Type B pancreatic cell (in vitro differentiated cells): ENCODE measurements around the gene SLC38A6. TPM values are rescaled to one million over a fixed set of nuclear protein-coding genes. Genes with fewer than 3 reads are reported as not detected.
"Not testable (repeated sequence)": the region's sequence is repeated elsewhere in the genome, so short reads cannot be mapped to it uniquely, and the experiment has no call there.

Experiments used
- DNase-seq: peaks from one replicate; pipeline ENCODE4 v3.0.0; 2021; ENCODE audit warnings: mixed read lengths; ENCODE audit not compliant: unreplicated experiment; ENCODE audit errors: extremely low spot score
- H3K27ac Mint-ChIP-seq: 2 replicates; pipeline ENCODE4 v1.8.0; 2021; ENCODE audit warnings: mild to moderate bottlenecking, mixed read lengths
- H3K27me3 Mint-ChIP-seq: 2 replicates; pipeline ENCODE4 v1.8.0; 2021; ENCODE audit warnings: mixed read lengths
- H3K36me3 Mint-ChIP-seq: 2 replicates; pipeline ENCODE4 v1.8.0; 2021; ENCODE audit warnings: mixed read lengths
- H3K4me1 Mint-ChIP-seq: one replicate; pipeline ENCODE4 v1.8.0; 2021; ENCODE audit warnings: mixed read lengths; ENCODE audit not compliant: unreplicated experiment
- H3K4me3 Mint-ChIP-seq: 2 replicates; pipeline ENCODE4 v1.8.0; 2021; ENCODE audit warnings: mild to moderate bottlenecking, mixed read lengths
- H3K9me3 Mint-ChIP-seq: 2 replicates; pipeline ENCODE4 v1.8.0; 2021; ENCODE audit warnings: mixed read lengths
- CTCF ChIP-seq: fragments of 200-600 bp; sonication (generic); conservative IDR thresholded peaks from 2 replicates; pipeline ENCODE4 v1.5.0; 2021; ENCODE audit warnings: antibody characterized with exemption, mild to moderate bottlenecking
- total RNA-seq: library from RNA; stranded (reverse); gene quantifications from 2 replicates; pipeline ENCODE4 v1.2.1, GENCODE V29; 2021; ENCODE audit warnings: low replicate concordance

Gene SLC38A6
- total RNA-seq, 1 donor from 2014 or later = 19.1 TPM

- no peak for DNase-seq
- no peaks in the 10 kb centered on the region for H3K4me1 Mint-ChIP-seq
- no peak for TF ChIP-seq CTCF
- H3K4me3 Mint-ChIP-seq = no peak overlapping the region
- H3K27ac Mint-ChIP-seq = no peak overlapping the region
- no peaks in the 10 kb centered on the region for H3K27me3 Mint-ChIP-seq
- H3K9me3 Mint-ChIP-seq = no peaks in the 10 kb centered on the region
- H3K36me3 Mint-ChIP-seq = peaks cover 6% of the 10 kb centered on the region
These were observed 107.0 kb downstream of the SLC38A6 start for GRCh38 chr14:61088081-61088480.

- no peak for TF ChIP-seq CTCF
- no peak for DNase-seq
- no peak overlapping the region for H3K27ac Mint-ChIP-seq
- no peaks in the 10 kb centered on the region for H3K27me3 Mint-ChIP-seq
- H3K4me3 Mint-ChIP-seq = no peak overlapping the region
- no peaks in the 10 kb centered on the region for H3K4me1 Mint-ChIP-seq
- H3K36me3 Mint-ChIP-seq = peaks cover 3% of the 10 kb centered on the region
- H3K9me3 Mint-ChIP-seq = no peaks in the 10 kb centered on the region
These were observed 108.2 kb downstream of the SLC38A6 start for GRCh38 chr14:61089126-61089750.

DNA sequence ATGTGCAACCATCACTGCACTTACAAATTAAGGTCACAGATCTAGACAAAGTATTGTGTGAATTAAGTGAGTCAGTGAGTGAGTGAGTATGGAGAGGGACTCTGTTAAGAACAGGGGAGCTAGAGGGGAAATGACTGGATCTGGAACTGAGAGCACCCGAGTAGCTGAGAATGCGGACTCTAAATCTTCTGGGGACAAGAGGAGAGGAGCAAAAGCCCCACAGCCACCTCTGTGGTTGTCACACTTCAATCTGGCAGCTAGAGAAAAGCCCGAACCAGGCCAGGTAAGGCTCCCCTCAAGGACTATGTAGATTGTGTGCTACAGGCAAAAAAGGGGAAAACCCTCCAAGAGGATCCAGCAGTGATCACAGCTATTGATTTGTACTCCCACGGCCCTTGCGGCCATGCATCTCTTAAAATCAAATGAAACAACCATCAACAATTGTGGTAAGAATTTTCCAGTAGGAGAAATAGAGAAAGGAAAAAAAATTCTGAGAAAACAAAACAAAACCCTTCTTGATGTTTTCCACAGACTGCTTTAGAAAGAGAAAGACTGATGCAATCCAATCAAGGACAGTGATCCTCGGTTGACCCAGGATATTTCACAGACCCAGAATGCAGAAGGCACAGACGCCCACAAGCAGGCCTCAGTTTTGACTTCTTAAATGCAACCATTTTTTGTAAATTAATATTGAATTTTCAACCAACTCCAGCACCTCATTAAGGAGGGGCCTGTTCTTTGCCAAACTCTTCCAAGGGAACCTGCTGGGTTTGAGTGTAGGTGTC is 109.6 kb downstream of the SLC38A6 start:
- TF ChIP-seq CTCF = no peak
- no peak for DNase-seq
- Mint-ChIP-seq H3K27ac (no peak overlapping the region), H3K36me3 (peaks cover 3% of the 10 kb centered on the region), H3K27me3 (no peaks in the 10 kb centered on the region), H3K4me1 (no peaks in the 10 kb centered on the region), H3K4me3 (no peak overlapping the region), H3K9me3 (no peaks in the 10 kb centered on the region)

GRCh38 chr14:61091657-61092273 is 110.7 kb downstream of the SLC38A6 start:
- no peaks in the 10 kb centered on the region for H3K27me3 Mint-ChIP-seq
- H3K9me3 Mint-ChIP-seq = no peaks in the 10 kb centered on the region
- no peak overlapping the region for H3K27ac Mint-ChIP-seq
- DNase-seq = no peak
- peaks cover 3% of the 10 kb centered on the region for H3K36me3 Mint-ChIP-seq
- no peak for TF ChIP-seq CTCF
- H3K4me1 Mint-ChIP-seq = no peaks in the 10 kb centered on the region
- H3K4me3 Mint-ChIP-seq = no peak overlapping the region

GRCh38 chr14:61098096-61098495 is 117.1 kb downstream of the SLC38A6 start:
- H3K27ac Mint-ChIP-seq, H3K27me3 Mint-ChIP-seq, H3K4me3 Mint-ChIP-seq, H3K9me3 Mint-ChIP-seq, H3K36me3 Mint-ChIP-seq, DNase-seq: not testable (repeated sequence)
- H3K4me1 Mint-ChIP-seq = peaks cover 26% of the 10 kb centered on the region

- no peaks in the 10 kb centered on the region for H3K9me3 Mint-ChIP-seq
- no peak for DNase-seq
- H3K36me3 Mint-ChIP-seq = no peaks in the 10 kb centered on the region
- no peak for TF ChIP-seq CTCF
- no peak overlapping the region for H3K4me3 Mint-ChIP-seq
- H3K27me3 Mint-ChIP-seq = no peaks in the 10 kb centered on the region
- no peak overlapping the region for H3K27ac Mint-ChIP-seq
- H3K4me1 Mint-ChIP-seq = peaks cover 32% of the 10 kb centered on the region
These were observed 117.7 kb downstream of the SLC38A6 start for GRCh38 chr14:61098721-61099120.
